H1 (cell line): ENCODE data around the gene AGAP1. TPM values are rescaled to one million over a fixed set of nuclear protein-coding genes. Genes with fewer than 3 reads are reported as not detected.
A peak's percentile ranks its signal among the peaks of the same experiment; 100 is the strongest.

Experiments
- CBX8 ChIP-seq: fragments of 300-800, 300-1000 bp; sonication (generic); IDR thresholded peaks from 2 replicates; pipeline ENCODE4 v1.7.1; 2016; ENCODE audit warnings: low read depth, low read length, borderline replicate concordance
- polyA plus RNA-seq, 7 experiments: library from polyadenylated mRNA; depleted of rRNA in 3 of 7; stranded (reverse) in 5 of 7; unstranded in 2 of 7; fragments of >200 nt in 5 of 7; fragments of 200-250 nt in 2 of 7; gene quantifications; 1 replicate in 5 of 7; 2 replicates in 1 of 7; 4 replicates in 1 of 7; pipeline versions ENCODE4 v1.2.1 to v1.2.3, GENCODE V29; 2011 to 2013; ENCODE audit warnings: missing spikeins in 2 of 7, mixed read lengths in 2 of 7
- total RNA-seq: library from RNA; stranded (reverse); fragmentation: NEBNext Ultra II Directional; extraction: Animal tissue kit (Norgen Biotek cat#: 25700); gene quantifications from 2 replicates; pipeline ENCODE4 v1.2.1, GENCODE V29; 2021
- TF ChIP-seq, protein P1 (sequence below): IDR thresholded peaks from 2 replicates; pipeline ENCODE4 v1.6.1; 2011; ENCODE audit warnings: low read length, improper control_type of control experiment
- TF ChIP-seq, protein P2 (sequence below), 3 experiments: IDR thresholded peaks; 1 replicate in 2 of 3; 2 replicates in 1 of 3; pipeline versions ENCODE4 v1.5.1 to v1.6.1; 2011; ENCODE audit warnings: low read length in 3 of 3, mild to moderate bottlenecking in 3 of 3, inconsistent platforms in 2 of 3, low read depth in 1 of 3, moderate library complexity in 1 of 3; ENCODE audit not compliant: insufficient read depth in 1 of 3; ENCODE audit errors: control extremely low read depth in 1 of 3

The AGAP1 gene
- total and polyA plus RNA-seq, 2 of the 8 experiments (the other 6 are each of a cell fraction or from before 2014, with no cell fraction given), result 18.1 to 39.4 TPM

DNA sequence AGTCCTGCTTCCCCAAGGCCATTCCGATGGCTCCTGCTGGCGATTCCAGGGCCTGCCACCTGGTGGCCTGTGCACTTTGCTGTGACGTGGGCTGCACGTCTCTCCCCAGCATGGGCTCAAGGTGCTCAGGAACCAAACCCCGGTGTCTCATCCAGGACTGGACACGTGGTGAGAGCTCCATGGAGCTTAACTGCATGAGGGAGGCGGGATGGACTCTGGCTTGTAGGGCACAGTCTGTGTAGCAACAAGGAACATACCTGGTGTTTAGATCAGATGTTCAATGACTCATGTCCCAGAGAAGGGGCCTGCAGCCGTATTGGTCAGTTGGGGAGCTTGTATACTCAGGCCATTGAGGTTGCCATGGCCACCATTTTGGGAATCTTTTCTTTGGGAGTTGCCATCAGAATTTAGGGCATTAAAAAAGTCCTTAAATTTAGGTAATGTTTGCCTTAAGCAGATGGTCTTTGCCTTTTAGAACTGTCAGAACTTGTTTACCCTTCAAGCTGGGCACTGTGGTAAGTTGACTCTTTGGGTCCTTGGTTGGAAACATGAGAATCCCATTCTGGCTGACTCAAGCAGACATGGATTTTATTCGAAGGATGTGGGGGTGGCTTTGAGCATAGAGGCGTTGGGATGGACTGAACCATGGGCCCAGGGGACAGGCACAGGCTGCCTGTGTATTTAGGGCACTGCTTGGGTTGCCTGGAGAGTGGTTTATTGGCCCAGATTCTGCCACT, 21.0 kb downstream of the AGAP1 start (continued):
- TF ChIP-seq, protein P1, sequence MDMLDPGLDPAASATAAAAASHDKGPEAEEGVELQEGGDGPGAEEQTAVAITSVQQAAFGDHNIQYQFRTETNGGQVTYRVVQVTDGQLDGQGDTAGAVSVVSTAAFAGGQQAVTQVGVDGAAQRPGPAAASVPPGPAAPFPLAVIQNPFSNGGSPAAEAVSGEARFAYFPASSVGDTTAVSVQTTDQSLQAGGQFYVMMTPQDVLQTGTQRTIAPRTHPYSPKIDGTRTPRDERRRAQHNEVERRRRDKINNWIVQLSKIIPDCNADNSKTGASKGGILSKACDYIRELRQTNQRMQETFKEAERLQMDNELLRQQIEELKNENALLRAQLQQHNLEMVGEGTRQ, result no peak
- TF ChIP-seq, protein P2, sequence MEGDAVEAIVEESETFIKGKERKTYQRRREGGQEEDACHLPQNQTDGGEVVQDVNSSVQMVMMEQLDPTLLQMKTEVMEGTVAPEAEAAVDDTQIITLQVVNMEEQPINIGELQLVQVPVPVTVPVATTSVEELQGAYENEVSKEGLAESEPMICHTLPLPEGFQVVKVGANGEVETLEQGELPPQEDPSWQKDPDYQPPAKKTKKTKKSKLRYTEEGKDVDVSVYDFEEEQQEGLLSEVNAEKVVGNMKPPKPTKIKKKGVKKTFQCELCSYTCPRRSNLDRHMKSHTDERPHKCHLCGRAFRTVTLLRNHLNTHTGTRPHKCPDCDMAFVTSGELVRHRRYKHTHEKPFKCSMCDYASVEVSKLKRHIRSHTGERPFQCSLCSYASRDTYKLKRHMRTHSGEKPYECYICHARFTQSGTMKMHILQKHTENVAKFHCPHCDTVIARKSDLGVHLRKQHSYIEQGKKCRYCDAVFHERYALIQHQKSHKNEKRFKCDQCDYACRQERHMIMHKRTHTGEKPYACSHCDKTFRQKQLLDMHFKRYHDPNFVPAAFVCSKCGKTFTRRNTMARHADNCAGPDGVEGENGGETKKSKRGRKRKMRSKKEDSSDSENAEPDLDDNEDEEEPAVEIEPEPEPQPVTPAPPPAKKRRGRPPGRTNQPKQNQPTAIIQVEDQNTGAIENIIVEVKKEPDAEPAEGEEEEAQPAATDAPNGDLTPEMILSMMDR (IDR thresholded peaks at IDR 0.05; ENCODE audit: control extremely low read depth in 1 of 3, insufficient read depth in 1 of 3, low read depth in 1 of 3, low read length in 3 of 3), result peak; percentile 27 to 64 (median 59)
- TF ChIP-seq CBX8, result no peak
